G401.6 (cell line): ENCODE data around the gene GGNBP2.

Experiments
- FAIRE-seq: peaks from 2 replicates; lab custom pipeline; 2012; peaks lifted over from hg19 to GRCh38; lab: Jason Lieb, UNC

Gene GGNBP2

GRCh38 chr17:36566081-36566480 is 21.4 kb downstream of the GGNBP2 start:
- no peak for FAIRE-seq

- FAIRE-seq, result no peak
Observed at GRCh38 chr17:36575028-36575427, 30.3 kb downstream of the GGNBP2 start.

DNA sequence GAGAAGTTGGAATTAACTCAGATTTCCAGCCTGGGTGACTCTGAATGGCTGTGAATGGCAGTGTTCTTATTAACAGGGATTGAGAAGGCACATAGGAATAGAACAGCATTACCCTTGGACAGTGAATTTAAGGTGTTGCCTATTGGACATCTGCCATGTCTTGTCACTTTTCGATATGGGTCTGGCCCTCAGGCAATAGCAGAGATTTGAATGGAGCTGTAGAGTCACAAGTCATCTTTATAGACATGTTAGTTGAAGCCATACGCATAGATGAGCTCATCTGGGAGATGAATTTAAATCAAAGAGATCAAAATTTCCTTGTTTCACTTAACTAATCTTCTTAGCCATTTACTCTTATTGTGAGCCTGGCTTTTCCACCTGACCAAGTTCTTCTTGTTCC is 32.1 kb downstream of the GGNBP2 start:
- FAIRE-seq, result no peak

- no peak for FAIRE-seq
Observed at GRCh38 chr17:36578671-36579070, 34.0 kb downstream of the GGNBP2 start.

DNA sequence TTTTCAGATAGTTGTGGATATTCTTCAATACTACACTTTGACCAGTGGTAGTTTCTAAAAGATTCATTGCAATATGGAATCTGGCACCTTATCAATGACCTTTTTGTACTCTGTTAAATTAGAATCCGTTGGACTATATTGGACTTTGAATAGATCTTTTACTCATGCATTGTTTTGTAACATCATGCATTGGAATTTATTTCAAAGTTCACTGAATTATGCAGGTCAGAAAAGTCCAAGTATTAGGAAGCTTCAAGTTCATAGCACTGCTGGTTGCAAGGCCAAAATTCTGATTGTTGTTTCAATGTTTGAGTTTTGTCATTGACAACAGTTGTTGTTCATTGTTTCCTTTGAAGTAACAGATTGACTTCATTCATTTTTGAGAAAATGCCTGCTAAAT is 39.1 kb downstream of the GGNBP2 start:
- no peak for FAIRE-seq

GRCh38 chr17:36586138-36586537 is 41.4 kb downstream of the GGNBP2 start:
- no peak for FAIRE-seq

DNA sequence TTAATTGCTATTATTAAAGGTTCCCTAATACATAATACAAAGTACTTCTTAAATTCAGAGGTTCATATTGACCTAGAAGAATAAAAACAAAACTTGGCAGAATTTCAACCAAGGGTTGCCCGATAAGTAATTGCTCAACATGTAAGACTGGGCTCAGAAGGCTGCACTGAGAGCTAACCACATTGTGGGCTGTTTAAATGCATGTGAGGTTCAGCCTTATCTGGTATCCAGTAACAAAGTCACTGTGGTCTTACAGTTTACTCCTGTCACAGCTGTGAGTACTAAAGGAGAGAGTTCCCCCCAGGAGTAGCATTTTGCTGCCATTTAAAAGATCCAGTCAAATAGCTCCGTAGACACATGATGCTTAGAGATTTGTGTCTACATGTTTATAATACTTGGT is 45.4 kb downstream of the GGNBP2 start:
- no peak for FAIRE-seq

GRCh38 chr17:36591434-36592315 is 47.0 kb downstream of the GGNBP2 start, which contains the start of gene DHRS11:
TSS of gene DHRS11 (plus strand) at chr17:36591879. CDS start at chr17:36592010, 131 bp downstream.
- no peak for FAIRE-seq

DNA sequence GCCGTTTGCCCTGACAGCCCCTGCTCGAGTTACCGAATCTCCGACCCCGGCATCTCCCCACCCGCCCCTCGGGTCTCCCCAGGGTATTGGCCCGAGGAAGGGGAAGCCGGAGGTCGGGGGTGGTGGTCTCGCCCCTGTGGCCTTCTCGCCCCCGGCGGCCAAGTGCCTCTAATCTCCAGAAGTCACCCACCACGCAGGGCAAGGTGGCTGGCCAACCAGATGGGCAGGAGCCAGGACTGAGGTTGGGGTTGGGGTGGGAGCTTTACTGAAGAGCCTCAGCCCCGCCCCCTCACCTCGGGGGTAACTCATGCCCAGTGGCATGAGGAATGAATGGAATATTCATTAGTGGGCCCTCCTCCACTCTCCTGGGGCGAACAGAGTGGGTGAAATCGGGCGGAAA is 47.6 kb downstream of the GGNBP2 start:
- FAIRE-seq, result no peak

DNA sequence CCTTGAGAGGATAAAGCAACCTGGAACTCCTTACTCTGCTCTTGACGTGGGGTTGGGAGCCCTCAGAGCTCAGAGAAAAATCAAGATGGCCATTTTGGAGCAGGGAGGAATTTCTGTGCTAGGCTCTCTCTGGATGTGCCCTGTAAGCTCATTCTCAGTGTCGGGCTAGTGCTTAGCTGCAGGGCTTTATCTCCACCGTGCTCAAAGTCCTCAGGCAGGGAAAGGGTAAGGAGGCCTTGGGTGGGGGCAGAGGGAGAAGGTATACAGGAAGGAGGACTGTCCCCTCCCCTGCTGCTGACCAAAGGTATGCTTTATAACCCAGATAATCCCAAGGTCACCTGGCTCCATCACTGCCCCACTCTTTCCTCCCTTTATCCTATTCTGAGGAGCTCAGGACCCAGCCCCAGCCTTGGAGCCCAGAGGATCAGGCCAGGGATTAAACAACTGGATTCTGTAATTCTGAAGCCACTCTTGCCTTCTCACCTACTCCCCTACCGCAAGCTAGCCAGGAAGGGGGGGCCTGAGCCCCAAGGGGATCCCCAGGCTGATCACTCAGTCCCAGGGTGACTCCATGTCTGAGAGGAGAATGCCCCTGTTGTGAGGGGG is 48.1 kb downstream of the GGNBP2 start:
- FAIRE-seq, result no peak

DNA sequence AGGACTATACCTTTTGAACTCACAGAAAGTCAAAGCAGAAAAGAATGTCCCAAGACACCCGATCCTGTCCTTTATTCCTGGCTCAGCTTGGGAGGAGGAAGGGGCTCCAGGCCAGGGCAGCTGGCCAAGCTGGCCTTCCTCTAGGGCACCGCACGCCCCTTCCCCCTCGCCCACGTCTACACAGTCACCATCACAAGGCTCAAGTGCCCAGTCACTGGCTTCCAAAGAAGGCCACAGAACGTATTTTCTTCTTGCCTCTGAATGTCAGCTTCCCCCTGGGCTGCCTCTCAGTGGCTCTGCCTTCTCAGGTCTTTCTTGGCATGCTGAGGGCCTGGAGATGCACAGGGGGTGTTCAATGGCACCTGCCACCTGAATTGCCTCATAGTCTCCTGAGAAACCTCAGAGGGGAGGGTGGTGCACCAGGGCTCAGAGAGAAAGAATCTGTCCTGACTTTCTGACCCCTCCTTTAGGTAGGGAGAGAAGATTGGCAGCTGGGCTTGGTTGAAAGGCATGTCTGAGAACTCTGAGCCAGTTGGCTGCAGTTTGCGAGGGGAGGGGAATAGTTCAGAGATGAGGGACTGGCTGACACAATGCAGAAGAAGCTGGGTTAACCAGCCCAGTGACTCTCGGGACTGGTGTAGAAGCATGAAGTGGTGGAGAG is 49.1 kb downstream of the GGNBP2 start:
- FAIRE-seq, result no peak

- no peak for FAIRE-seq
Observed at GRCh38 chr17:36594626-36595401, 50.1 kb downstream of the GGNBP2 start.

DNA sequence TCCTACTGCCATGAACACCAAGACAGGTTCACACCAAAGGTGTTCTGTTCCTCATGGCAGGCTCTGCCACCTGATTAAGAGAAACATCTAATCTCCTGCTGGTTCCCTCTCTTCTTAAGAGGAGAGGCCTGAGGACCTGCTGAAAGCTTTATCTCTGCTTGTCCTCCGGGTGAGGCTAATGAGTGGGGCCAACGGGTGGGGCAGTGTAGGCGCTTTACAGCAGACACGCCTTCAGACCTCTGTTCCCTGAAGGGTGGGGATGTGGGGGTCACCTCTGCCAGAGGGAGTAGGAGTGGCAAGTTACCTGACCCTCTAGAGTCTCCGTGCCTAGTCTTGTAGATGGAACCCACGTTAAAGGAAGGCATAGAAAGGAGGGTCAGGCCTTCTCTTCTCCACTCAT is 52.5 kb downstream of the GGNBP2 start:
- FAIRE-seq, result no peak

- FAIRE-seq, result no peak
Observed at GRCh38 chr17:36597866-36598777, 53.4 kb downstream of the GGNBP2 start.

DNA sequence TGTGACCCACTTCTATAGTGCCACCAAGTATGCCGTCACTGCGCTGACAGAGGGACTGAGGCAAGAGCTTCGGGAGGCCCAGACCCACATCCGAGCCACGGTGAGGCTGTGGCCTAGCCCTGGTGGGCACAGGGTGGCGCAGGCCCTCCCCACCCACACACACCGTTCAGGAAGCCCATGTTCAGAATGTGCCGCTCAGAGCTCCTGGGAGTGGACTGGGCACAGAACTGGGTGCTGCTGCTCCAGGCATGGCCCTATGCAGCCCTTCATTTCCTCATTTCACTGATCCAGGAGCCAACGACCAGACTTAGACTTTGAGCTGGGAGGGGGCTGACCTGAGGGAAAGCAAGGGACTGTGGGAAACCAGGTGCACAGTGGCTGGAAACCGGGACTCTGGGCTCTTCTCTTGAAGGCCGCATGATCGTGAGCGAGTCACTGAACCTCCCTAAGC is 54.3 kb downstream of the GGNBP2 start:
- FAIRE-seq, result no peak

- no peak for FAIRE-seq
Observed at GRCh38 chr17:36599546-36600250, 55.0 kb downstream of the GGNBP2 start.

DNA sequence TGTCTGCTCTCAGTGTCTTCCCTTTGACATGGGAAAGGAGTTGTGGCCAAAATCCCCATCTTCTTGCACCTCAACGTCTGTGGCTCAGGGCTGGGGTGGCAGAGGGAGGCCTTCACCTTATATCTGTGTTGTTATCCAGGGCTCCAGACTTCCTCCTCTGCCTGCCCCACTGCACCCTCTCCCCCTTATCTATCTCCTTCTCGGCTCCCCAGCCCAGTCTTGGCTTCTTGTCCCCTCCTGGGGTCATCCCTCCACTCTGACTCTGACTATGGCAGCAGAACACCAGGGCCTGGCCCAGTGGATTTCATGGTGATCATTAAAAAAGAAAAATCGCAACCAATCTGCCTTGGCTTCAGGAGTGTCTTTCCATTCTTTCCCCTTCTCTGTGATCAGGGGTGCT is 55.7 kb downstream of the GGNBP2 start:
- no peak for FAIRE-seq

GRCh38 chr17:36600936-36601302 is 56.2 kb downstream of the GGNBP2 start:
- no peak for FAIRE-seq

DNA sequence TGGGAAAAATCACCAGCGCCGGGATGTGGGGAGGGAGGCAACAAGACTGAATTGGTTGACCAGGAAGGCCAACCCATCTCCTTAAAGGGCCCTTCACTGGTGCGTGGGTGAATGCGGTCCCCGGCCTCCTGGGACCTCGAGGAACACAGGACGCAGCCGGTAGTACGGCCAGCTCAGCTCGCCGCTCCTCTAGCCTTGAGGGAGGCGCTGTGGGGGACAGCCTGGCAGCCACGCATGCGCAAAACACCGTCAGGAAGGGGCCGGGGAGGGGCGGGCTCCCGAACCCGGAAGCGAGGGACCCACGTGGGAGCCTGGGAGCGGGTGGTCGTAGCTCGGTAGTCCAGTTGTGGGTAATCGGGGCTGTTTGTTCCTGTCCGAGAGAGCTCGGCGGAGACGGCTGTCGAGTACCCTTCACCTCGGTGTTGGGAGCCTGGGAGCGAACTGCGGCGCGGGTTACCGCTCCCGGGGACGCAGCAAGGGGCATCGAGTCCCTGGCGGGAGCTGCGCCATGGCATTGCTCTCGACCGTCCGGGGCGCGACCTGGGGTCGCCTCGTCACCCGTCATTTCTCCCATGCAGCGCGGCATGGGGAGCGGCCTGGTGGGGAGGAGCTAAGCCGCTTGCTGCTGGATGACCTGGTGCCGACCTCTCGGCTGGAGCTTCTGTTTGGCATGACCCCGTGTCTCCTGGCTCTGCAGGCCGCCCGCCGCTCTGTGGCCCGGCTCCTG is 56.7 kb downstream of the GGNBP2 start, which contains the start of gene MRM1:
MRM1 (plus strand) TSS at position 281 of the 727 bp plus-strand sequence; CDS start at position 509, 228 bp downstream.
- FAIRE-seq, result no peak
